PC-3 (cell line): ENCODE measurements around the gene PACSIN2. TPM values are rescaled to one million over a fixed set of nuclear protein-coding genes. Genes with fewer than 3 reads are reported as not detected.

ENCODE experiments used
- ATAC-seq: fragments of 200-7000 bp; cut with Tn5 transposase; 2 replicates; pipeline ENCODE4 v1.9.1; 2020; ENCODE audit warnings: mild to moderate bottlenecking, moderate library complexity
- BruUV-seq: library from RNA; stranded (reverse); fragments of 400-500 nt; replicated peaks from 2 replicates; lab custom pipeline; 2021; lab: Mats Ljungman, UMichigan
- CTCF ChIA-PET: fragments of 300-600 bp; sonication (Branson Sonifier 250); formaldehyde crosslinking; loops from one replicate; lab custom pipeline; 2022; ENCODE audit warnings: antibody characterized with exemption; lab: Charles Lee
- POLR2A ChIA-PET: fragments of 300-600 bp; sonication (Branson Sonifier 250); formaldehyde crosslinking; loops from one replicate; lab custom pipeline; 2022; ENCODE audit warnings: antibody characterized with exemption; ENCODE audit not compliant: unreplicated experiment; lab: Charles Lee
- DNase-seq: peaks from one replicate; pipeline ENCODE4 v3.0.0-alpha.2; 2015
- H2AFZ ChIP-seq: fragments of 300-600 bp; sonication (generic); 2 replicates; pipeline ENCODE4 v1.6.0; 2016; ENCODE audit warnings: antibody characterized with exemption, low read length
- H3F3A ChIP-seq: fragments of 300-600 bp; sonication (generic); one replicate; pipeline ENCODE4 v1.6.0; 2017; ENCODE audit warnings: antibody characterized with exemption, low read length, control low read depth, mild to moderate bottlenecking; ENCODE audit not compliant: unreplicated experiment
- H3K27ac ChIP-seq: fragments of 300-600 bp; sonication (generic); 2 replicates; pipeline ENCODE4 v1.5.1; 2016; ENCODE audit warnings: mild to moderate bottlenecking, low read length
- H3K27me3 ChIP-seq: fragments of 300-600 bp; sonication (generic); 2 replicates; pipeline ENCODE4 v1.6.1; 2016; ENCODE audit warnings: low read length, mixed read lengths
- H3K36me3 ChIP-seq: fragments of 300-600 bp; sonication (generic); 2 replicates; pipeline ENCODE4 v1.6.1; 2016; ENCODE audit warnings: low read depth, mixed run types, low read length, mixed read lengths
- H3K4me1 ChIP-seq: fragments of 300-600 bp; sonication (generic); 2 replicates; pipeline ENCODE4 v1.5.1; 2016; ENCODE audit warnings: low read length; ENCODE audit not compliant: insufficient read depth
- H3K4me2 ChIP-seq: fragments of 300-600 bp; sonication (generic); 2 replicates; pipeline ENCODE4 v1.6.0; 2016; ENCODE audit warnings: low read length
- H3K4me3 ChIP-seq: fragments of 300-600 bp; sonication (generic); 2 replicates; pipeline ENCODE4 v1.5.1; 2016; ENCODE audit warnings: mild to moderate bottlenecking, low read length, mixed read lengths
- H3K79me2 ChIP-seq: fragments of 300-600 bp; sonication (generic); 2 replicates; pipeline ENCODE4 v1.6.1; 2017; ENCODE audit warnings: low read length, mixed read lengths
- H3K9ac ChIP-seq: fragments of 300-600 bp; sonication (generic); 2 replicates; pipeline ENCODE4 v1.6.0; 2016; ENCODE audit warnings: mild to moderate bottlenecking, low read length
- H3K9me2 ChIP-seq: fragments of 300-600 bp; sonication (generic); replicated peaks from 2 replicates; pipeline ENCODE4 v1.6.1; 2016; ENCODE audit warnings: mixed run types, low read length, mixed read lengths
- H3K9me3 ChIP-seq: fragments of 300-600 bp; sonication (generic); 2 replicates; pipeline ENCODE4 v1.6.1; 2016; ENCODE audit warnings: low read length, mixed read lengths
- H4K20me1 ChIP-seq: fragments of 300-600 bp; sonication (generic); 2 replicates; pipeline ENCODE4 v1.6.1; 2016; ENCODE audit warnings: low read length, mixed read lengths
- CTCF ChIP-seq: fragments of 300-600 bp; sonication (generic); conservative IDR thresholded peaks from 2 replicates; pipeline ENCODE4 v1.5.1; 2017; ENCODE audit warnings: antibody characterized with exemption, low read depth, mild to moderate bottlenecking, low read length
- EZH2 ChIP-seq: fragments of 300-600 bp; sonication (generic); IDR thresholded peaks from one replicate; pipeline ENCODE4 v1.6.1; 2017; ENCODE audit warnings: antibody characterized with exemption, mild to moderate bottlenecking, low read length; ENCODE audit not compliant: unreplicated experiment
- EZH2phosphoT487 ChIP-seq: fragments of 300-600 bp; sonication (generic); IDR thresholded peaks from 2 replicates; pipeline ENCODE4 v1.6.1; 2018; ENCODE audit warnings: mild to moderate bottlenecking, antibody characterized with exemption, low read length, borderline replicate concordance
- intact Hi-C: fragments of 100-400 bp; cut with micrococcal nuclease; formaldehyde crosslinking; loops from 2 replicates; pipeline ENCODE4 v1.9.0; 2023
- total RNA-seq: library from RNA; depleted of rRNA; stranded (reverse); fragments of >200 nt; gene quantifications from 2 replicates; pipeline ENCODE4 v1.2.3, GENCODE V29; 2014

The PACSIN2 gene
- total RNA-seq, 1 experiment from 2014 or later: 25.7 TPM

GRCh38 chr22:42984814-42985530 lies 30.0 kb downstream of the PACSIN2 start:
- TF ChIP-seq EZH2 (no peak), EZH2phosphoT487 (no peak), CTCF (no peak)
- ChIA-PET POLR2A (no interaction called here), CTCF (no interaction called here)
- Histone ChIP-seq H3K9ac (no peak overlapping the region), H3K4me3 (no peak overlapping the region), H3K36me3 (no peaks in the 10 kb centered on the region), H4K20me1 (no peaks in the 10 kb centered on the region), H3K4me1 (no peaks in the 10 kb centered on the region; the same call in 1 of the 2 replicates), H3K79me2 (peaks cover 48% of the 10 kb centered on the region), H3K9me3 (no peaks in the 10 kb centered on the region), H3K9me2 (no peaks in the 10 kb centered on the region), H3K27ac (no peak overlapping the region), H3K4me2 (no peak overlapping the region), H2AFZ (no peak overlapping the region), H3F3A (no peaks in the 10 kb centered on the region), H3K27me3 (no peaks in the 10 kb centered on the region)
- ATAC-seq (no peak), DNase-seq (no peak)
- no TSS peak for BruUV-seq
- intact Hi-C loops: no loop called here

- Histone ChIP-seq H3K27ac (no peak overlapping the region), H3K4me1 (0 out of 2 replicates have a peak, but pooled peaks cover 3% of the 10 kb centered on the region), H3K9ac (no peak overlapping the region), H2AFZ (no peak overlapping the region), H3F3A (no peaks in the 10 kb centered on the region), H3K79me2 (peaks cover 54% of the 10 kb centered on the region), H3K4me3 (no peak overlapping the region), H3K4me2 (no peak overlapping the region), H3K9me3 (no peaks in the 10 kb centered on the region), H4K20me1 (no peaks in the 10 kb centered on the region), H3K9me2 (no peaks in the 10 kb centered on the region), H3K27me3 (no peaks in the 10 kb centered on the region), H3K36me3 (no peaks in the 10 kb centered on the region)
- POLR2A ChIA-PET: no interaction called here
- no peak for DNase-seq
- CTCF ChIA-PET: no interaction called here
- ATAC-seq: no peak
- BruUV-seq: no TSS peak
- TF ChIP-seq EZH2phosphoT487 (no peak), EZH2 (no peak), CTCF (no peak)
- intact Hi-C loops: no loop called here
Observed at GRCh38 chr22:42984397-42984796, 30.6 kb downstream of the PACSIN2 start.

- intact Hi-C loops: no loop called here
- Histone ChIP-seq H3K9me3 (no peaks in the 10 kb centered on the region), H3F3A (no peaks in the 10 kb centered on the region), H2AFZ (no peak overlapping the region), H3K9ac (no peak overlapping the region), H3K27ac (no peak overlapping the region), H3K9me2 (no peaks in the 10 kb centered on the region), H3K4me2 (no peak overlapping the region), H3K27me3 (no peaks in the 10 kb centered on the region), H3K4me1 (peaks cover 9% of the 10 kb centered on the region), H3K36me3 (no peaks in the 10 kb centered on the region), H3K79me2 (peaks cover 46% of the 10 kb centered on the region), H3K4me3 (no peak overlapping the region), H4K20me1 (no peaks in the 10 kb centered on the region)
- ChIA-PET CTCF (interaction anchor here (0.7 kb wide), 1 partner anchor 213 kb away, joined by 5 read pairs; no protein-coding TSS in a partner anchor), POLR2A (no interaction called here)
- TF ChIP-seq EZH2phosphoT487: no peak
- no peak for TF ChIP-seq EZH2
- no peak for TF ChIP-seq CTCF
- DNase-seq: no peak
- BruUV-seq: no TSS peak
- ATAC-seq: no peak
Observed at GRCh38 chr22:42983470-42983869, 31.5 kb downstream of the PACSIN2 start.
